ENCODE measurements around the gene KNTC1.

DNA sequence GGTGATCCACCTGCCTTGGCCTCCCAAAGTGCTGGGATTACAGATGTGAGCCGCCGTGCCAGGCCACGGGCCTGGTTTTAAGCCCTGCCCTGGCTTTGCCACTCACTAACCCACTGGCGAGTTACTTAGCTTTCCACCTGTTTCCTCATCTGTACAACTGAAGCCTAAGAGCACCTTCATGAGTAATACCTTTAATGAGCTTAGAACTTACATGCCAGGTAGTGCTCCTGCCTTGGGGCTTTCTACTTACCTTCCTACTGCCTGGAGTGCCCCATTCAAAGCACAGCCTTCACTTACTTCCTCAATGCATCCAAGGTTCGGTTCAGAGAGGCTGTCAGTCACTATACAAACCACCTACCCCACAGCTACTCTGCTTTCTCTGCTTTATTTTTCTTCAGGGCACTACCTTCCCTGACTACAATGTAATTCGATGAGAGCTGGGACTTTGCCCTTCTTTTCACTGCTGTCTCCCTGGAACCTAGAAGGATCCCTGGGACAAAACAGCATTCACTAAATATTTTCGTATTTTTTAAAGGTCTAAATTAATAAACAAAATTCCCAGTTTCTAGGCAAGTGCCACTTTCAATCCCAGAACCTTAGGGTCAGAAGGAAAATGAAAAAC lies 40.1 kb upstream of the KNTC1 start:
- TF ChIP-seq CTCF (optimal IDR thresholded peaks at IDR 0.05 in 1 of 3, IDR thresholded peaks at IDR 0.05 in 1 of 3, conservative IDR thresholded peaks at IDR 0.05 in 1 of 3; ENCODE audit: extremely low read depth in 1 of 3, insufficient read depth in 2 of 3, low read length in 3 of 3) (no peak), EZH2 (IDR thresholded peaks at IDR 0.05; ENCODE audit: low read length) (no peak)

Data from keratinocyte (primary cell).